SK-N-SH (cell line): Measurements from ENCODE around the gene BMP7. TPM values are rescaled to one million over a fixed set of nuclear protein-coding genes. Genes with fewer than 3 reads are reported as not detected.

ENCODE experiments used
- CTCF ChIA-PET: fragments of 300-600, 350-600 bp; formaldehyde crosslinking; extraction: SDS; loops from one replicate; lab custom pipeline; 2021; lab: Yijun Ruan, JAX
- POLR2A ChIA-PET: fragments of 350-600 bp; sonication (Branson Sonifier 250); formaldehyde crosslinking; extraction: SDS; loops from one replicate; lab custom pipeline; 2020; ENCODE audit warnings: antibody characterized with exemption, inconsistent platforms; lab: Yijun Ruan, JAX
- DNase-seq: peaks from one replicate; pipeline ENCODE4 v3.0.0; 2012
- H2AFZ ChIP-seq: fragments of 200-600 bp; sonication (generic); 2 replicates; pipeline ENCODE4 v1.8.1; 2016; ENCODE audit warnings: antibody characterized with exemption, mild to moderate bottlenecking, low read depth
- H3F3A ChIP-seq: fragments of 200-600 bp; sonication (generic); replicated peaks from 2 replicates; pipeline ENCODE3; 2016; ENCODE audit warnings: antibody characterized with exemption, mild to moderate bottlenecking; ENCODE audit not compliant: insufficient read depth
- H3K27ac ChIP-seq, 2 experiments: fragments of 200-500 bp in 1 of 2; fragments of 200-600 bp in 1 of 2; sonication (Bioruptor generic) in 1 of 2; sonication (generic), shearing (Covaris generic) in 1 of 2; 2 replicates each; pipeline versions ENCODE4 v1.5.1 to v1.6.1; 2014 to 2016; ENCODE audit warnings: low read depth in 2 of 2, inconsistent platforms in 1 of 2, low read length in 1 of 2, mild to moderate bottlenecking in 1 of 2, mixed read lengths in 1 of 2
- H3K27me3 ChIP-seq: fragments of 200-600 bp; sonication (generic), shearing (Covaris generic); 2 replicates; pipeline ENCODE4 v1.6.1; 2016; ENCODE audit warnings: mixed run types; ENCODE audit not compliant: insufficient read depth
- H3K36me3 ChIP-seq, 2 experiments: fragments of 200-500 bp in 1 of 2; fragments of 200-600 bp in 1 of 2; sonication (Bioruptor generic) in 1 of 2; sonication (generic) in 1 of 2; replicated peaks in 1 of 2; 2 replicates each; pipeline versions ENCODE3 to v1.5.1; 2014 to 2016; ENCODE audit warnings: low read length in 1 of 2, mild to moderate bottlenecking in 1 of 2; ENCODE audit not compliant: insufficient read depth in 2 of 2, control insufficient read depth in 1 of 2
- H3K4me1 ChIP-seq, 2 experiments: fragments of 200-500 bp in 1 of 2; fragments of 200-600 bp in 1 of 2; sonication (Bioruptor generic) in 1 of 2; sonication (generic), shearing (Covaris generic) in 1 of 2; 2 replicates each; pipeline versions ENCODE4 v1.5.1 to v1.6.1; 2014 to 2016; ENCODE audit warnings: low read depth in 1 of 2, low read length in 1 of 2, mixed run types in 1 of 2; ENCODE audit not compliant: insufficient read depth in 2 of 2, control insufficient read depth in 1 of 2
- H3K4me2 ChIP-seq: fragments of 200-600 bp; sonication (generic), shearing (Covaris generic); 2 replicates; pipeline ENCODE4 v1.6.1; 2017; ENCODE audit warnings: mixed run types
- H3K4me3 ChIP-seq, 2 experiments: fragments of 200-500 bp in 1 of 2; fragments of 200-600 bp in 1 of 2; sonication (Bioruptor generic) in 1 of 2; sonication (generic), shearing (Covaris generic) in 1 of 2; 2 replicates each; pipeline versions ENCODE4 v1.5.1 to v1.8.1; 2014 to 2016; ENCODE audit warnings: low read depth in 2 of 2, inconsistent platforms in 1 of 2, low read length in 1 of 2, mild to moderate bottlenecking in 1 of 2, mixed read lengths in 1 of 2, moderate library complexity in 1 of 2
- H3K79me2 ChIP-seq: fragments of 200-600 bp; sonication (generic); 2 replicates; pipeline ENCODE4 v1.8.1; 2017; ENCODE audit warnings: mild to moderate bottlenecking; ENCODE audit not compliant: insufficient read depth
- H3K9ac ChIP-seq: fragments of 200-600 bp; sonication (generic); 2 replicates; pipeline ENCODE4 v1.6.1; 2017; ENCODE audit warnings: mixed run types
- H3K9me2 ChIP-seq: fragments of 200-600 bp; sonication (generic); 2 replicates; pipeline ENCODE4 v1.6.1; 2017; ENCODE audit warnings: mixed run types
- H3K9me3 ChIP-seq: fragments of 200-600 bp; sonication (generic); 2 replicates; pipeline ENCODE4 v1.6.1; 2017; ENCODE audit warnings: mixed run types, mild to moderate bottlenecking, moderate library complexity
- H4K20me1 ChIP-seq: fragments of 200-600 bp; sonication (generic); 2 replicates; pipeline ENCODE4 v1.6.1; 2017; ENCODE audit warnings: mild to moderate bottlenecking, mixed run types; ENCODE audit not compliant: insufficient read depth
- CHD2 ChIP-seq: fragments of 150-350 bp; IDR thresholded peaks from 2 replicates; pipeline ENCODE4 v1.6.1; 2018; ENCODE audit warnings: low read length; ENCODE audit not compliant: partially characterized antibody
- EP300 ChIP-seq, 2 experiments: IDR thresholded peaks; 2 replicates each; pipeline versions ENCODE4 v1.4.0 to v1.6.1; 2012; ENCODE audit warnings: borderline replicate concordance in 1 of 2, low read depth in 1 of 2, low read length in 1 of 2
- EZH2phosphoT487 ChIP-seq: fragments of 200-600 bp; sonication (generic); IDR thresholded peaks from 2 replicates; pipeline ENCODE4 v1.6.1; 2017; ENCODE audit warnings: low read depth, mixed run types, mild to moderate bottlenecking, antibody characterized with exemption, moderate library complexity, borderline replicate concordance
- FOSL2 ChIP-seq: IDR thresholded peaks from 2 replicates; pipeline ENCODE4 v1.4.0; 2012; ENCODE audit warnings: low read depth, mild to moderate bottlenecking, moderate library complexity, borderline replicate concordance
- FOXM1 ChIP-seq: IDR thresholded peaks from 2 replicates; pipeline ENCODE4 v1.4.0; 2012; ENCODE audit warnings: low read depth, mild to moderate bottlenecking
- GATA2 ChIP-seq: sonication (generic); formaldehyde crosslinking; IDR thresholded peaks from 2 replicates; pipeline ENCODE4 v1.5.0; 2020; ENCODE audit warnings: mild to moderate bottlenecking, missing genetic modification reagents
- MEF2A ChIP-seq: IDR thresholded peaks from 2 replicates; pipeline ENCODE4 v1.4.0; 2012; ENCODE audit warnings: low read depth, borderline replicate concordance
- NRF1 ChIP-seq: IDR thresholded peaks from 2 replicates; pipeline ENCODE4 v1.6.1; 2012; ENCODE audit warnings: low read depth, mild to moderate bottlenecking, low read length
- REST ChIP-seq: IDR thresholded peaks from 2 replicates; pipeline ENCODE4 v1.6.1; 2012; ENCODE audit warnings: mild to moderate bottlenecking, low read depth, low read length, moderate library complexity
- WGBS: methylation state at CpG from one replicate; pipeline ENCODE4 v1.1.6; 2017; ENCODE audit warnings: low lambda C conversion rate; 5-methylcytosine and 5-hydroxymethylcytosine counted together
- polyA plus RNA-seq, 3 experiments: library from polyadenylated mRNA; depleted of rRNA; stranded (reverse); fragments of >200 nt; gene quantifications; 2 replicates each; pipeline ENCODE4 v1.2.3, GENCODE V29; 2012
- TF ChIP-seq, protein P1 (sequence below): fragments of 150-350 bp; IDR thresholded peaks from 2 replicates; pipeline ENCODE4 v1.6.1; 2017; ENCODE audit warnings: antibody characterized with exemption, low read length, low read depth, borderline replicate concordance
- TF ChIP-seq, protein P2 (sequence below): fragments of 200-600 bp; sonication (generic); IDR thresholded peaks from 2 replicates; pipeline ENCODE4 v1.6.1; 2017; ENCODE audit warnings: antibody characterized with exemption, mild to moderate bottlenecking, moderate library complexity

BMP7 gene
- polyA plus RNA-seq, 1 of the 3 experiments (the other 2 are of a cell fraction): not detected

DNA sequence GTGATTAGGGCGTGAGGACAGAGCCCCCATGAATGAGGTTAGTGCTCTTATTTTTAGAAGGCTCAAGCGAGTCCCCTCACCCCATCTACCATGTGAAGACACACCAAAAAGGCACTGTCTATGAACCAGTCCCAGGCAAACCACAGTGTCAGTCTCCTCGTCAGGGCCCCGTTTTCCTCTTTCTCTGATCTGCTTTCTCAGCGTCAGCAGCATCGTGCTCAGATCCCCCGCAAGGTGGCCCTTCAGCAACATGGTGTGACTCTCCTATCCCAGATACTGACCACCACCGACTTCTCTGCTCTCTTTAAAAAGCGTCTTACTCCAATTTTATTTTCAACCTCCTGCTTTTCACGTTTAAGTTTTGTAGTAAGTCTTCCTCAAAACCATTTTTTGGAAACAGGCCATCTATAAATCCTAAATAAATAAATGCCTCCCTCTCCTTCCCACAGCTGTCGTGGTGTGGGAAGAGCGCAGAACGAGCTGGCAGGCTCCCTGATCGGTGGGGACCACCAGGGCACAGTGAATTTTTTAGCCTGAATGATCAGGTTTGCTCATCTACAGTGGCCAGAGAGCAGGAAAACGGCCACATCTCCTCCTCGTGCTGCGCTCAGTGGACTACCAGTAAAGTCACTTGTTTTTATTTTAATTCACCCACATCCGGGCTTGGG, 113.1 kb downstream of the BMP7 start:
- Histone ChIP-seq H3K36me3 (no peaks in the 10 kb centered on the region), H4K20me1 (no peaks in the 10 kb centered on the region), H3K9me2 (no peaks in the 10 kb centered on the region), H3K27ac (no peak overlapping the region), H3K4me2 (no peak overlapping the region), H3K79me2 (no peaks in the 10 kb centered on the region), H3K4me1 (peaks cover 0 to 2% of the 10 kb centered on the region in 2 experiments; a peak in 1 of 4 replicates), H2AFZ (no peak overlapping the region), H3K27me3 (no peaks in the 10 kb centered on the region), H3F3A (no peaks in the 10 kb centered on the region), H3K9ac (no peak overlapping the region), H3K4me3 (no peak overlapping the region), H3K9me3 (no peaks in the 10 kb centered on the region)
- ChIA-PET POLR2A (no interaction called here), CTCF (no interaction called here)
- no peak for DNase-seq
- TF ChIP-seq EZH2phosphoT487: no peak
- no peak for TF ChIP-seq FOXM1
- no peak for TF ChIP-seq NRF1
- TF ChIP-seq, protein P1, sequence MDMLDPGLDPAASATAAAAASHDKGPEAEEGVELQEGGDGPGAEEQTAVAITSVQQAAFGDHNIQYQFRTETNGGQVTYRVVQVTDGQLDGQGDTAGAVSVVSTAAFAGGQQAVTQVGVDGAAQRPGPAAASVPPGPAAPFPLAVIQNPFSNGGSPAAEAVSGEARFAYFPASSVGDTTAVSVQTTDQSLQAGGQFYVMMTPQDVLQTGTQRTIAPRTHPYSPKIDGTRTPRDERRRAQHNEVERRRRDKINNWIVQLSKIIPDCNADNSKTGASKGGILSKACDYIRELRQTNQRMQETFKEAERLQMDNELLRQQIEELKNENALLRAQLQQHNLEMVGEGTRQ: no peak
- no peak for TF ChIP-seq EP300 (IDR thresholded peaks at IDR 0.05; ENCODE audit: borderline replicate concordance in 1 of 2, low read depth in 1 of 2, low read length in 1 of 2)
- TF ChIP-seq CHD2: no peak
- TF ChIP-seq, protein P2, sequence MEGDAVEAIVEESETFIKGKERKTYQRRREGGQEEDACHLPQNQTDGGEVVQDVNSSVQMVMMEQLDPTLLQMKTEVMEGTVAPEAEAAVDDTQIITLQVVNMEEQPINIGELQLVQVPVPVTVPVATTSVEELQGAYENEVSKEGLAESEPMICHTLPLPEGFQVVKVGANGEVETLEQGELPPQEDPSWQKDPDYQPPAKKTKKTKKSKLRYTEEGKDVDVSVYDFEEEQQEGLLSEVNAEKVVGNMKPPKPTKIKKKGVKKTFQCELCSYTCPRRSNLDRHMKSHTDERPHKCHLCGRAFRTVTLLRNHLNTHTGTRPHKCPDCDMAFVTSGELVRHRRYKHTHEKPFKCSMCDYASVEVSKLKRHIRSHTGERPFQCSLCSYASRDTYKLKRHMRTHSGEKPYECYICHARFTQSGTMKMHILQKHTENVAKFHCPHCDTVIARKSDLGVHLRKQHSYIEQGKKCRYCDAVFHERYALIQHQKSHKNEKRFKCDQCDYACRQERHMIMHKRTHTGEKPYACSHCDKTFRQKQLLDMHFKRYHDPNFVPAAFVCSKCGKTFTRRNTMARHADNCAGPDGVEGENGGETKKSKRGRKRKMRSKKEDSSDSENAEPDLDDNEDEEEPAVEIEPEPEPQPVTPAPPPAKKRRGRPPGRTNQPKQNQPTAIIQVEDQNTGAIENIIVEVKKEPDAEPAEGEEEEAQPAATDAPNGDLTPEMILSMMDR: no peak
- TF ChIP-seq FOSL2: no peak
- no peak for TF ChIP-seq REST
- no peak for TF ChIP-seq GATA2 (CRISPR knock-in tag)
- no peak for TF ChIP-seq MEF2A
- 39% methylated on average over 18 of the region's 18 CpGs for WGBS
